Breast epithelium (tissue), 3 donors: ENCODE data around the gene RBMX2.

ENCODE experiments used
- POLR2A ChIP-seq: fragments of 450-650 bp; IDR thresholded peaks from one replicate; pipeline ENCODE4 v1.6.1; 2016; ENCODE audit warnings: antibody characterized with exemption, mild to moderate bottlenecking, moderate library complexity
- TF ChIP-seq, protein P1 (sequence below), 3 donors: fragments of 450-650 bp; IDR thresholded peaks; one replicate each; pipeline ENCODE4 v1.5.1; 2016 to 2017; ENCODE audit warnings: antibody characterized with exemption in 3 of 3, mild to moderate bottlenecking in 3 of 3, moderate library complexity in 3 of 3

DNA sequence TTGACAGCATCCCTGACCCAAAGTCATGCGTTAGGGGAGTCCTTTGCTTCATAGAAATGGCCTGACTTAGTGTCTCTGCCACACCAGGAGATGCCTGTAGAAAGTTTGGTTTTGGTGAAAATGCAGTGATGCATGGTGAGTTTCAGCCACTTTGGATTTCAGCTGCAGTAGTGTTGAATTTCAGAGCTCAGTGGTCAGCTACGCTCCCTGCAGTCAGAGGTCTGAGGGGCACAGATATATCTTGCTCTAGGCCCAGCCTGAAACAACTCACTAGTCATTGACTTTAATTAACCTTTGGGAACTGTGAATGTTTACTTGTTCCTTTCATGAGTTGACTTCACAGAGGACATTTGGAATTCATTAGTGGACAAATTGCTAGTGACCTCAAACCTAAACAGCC, 17.5 kb downstream of the RBMX2 start:
- TF ChIP-seq, protein P1, sequence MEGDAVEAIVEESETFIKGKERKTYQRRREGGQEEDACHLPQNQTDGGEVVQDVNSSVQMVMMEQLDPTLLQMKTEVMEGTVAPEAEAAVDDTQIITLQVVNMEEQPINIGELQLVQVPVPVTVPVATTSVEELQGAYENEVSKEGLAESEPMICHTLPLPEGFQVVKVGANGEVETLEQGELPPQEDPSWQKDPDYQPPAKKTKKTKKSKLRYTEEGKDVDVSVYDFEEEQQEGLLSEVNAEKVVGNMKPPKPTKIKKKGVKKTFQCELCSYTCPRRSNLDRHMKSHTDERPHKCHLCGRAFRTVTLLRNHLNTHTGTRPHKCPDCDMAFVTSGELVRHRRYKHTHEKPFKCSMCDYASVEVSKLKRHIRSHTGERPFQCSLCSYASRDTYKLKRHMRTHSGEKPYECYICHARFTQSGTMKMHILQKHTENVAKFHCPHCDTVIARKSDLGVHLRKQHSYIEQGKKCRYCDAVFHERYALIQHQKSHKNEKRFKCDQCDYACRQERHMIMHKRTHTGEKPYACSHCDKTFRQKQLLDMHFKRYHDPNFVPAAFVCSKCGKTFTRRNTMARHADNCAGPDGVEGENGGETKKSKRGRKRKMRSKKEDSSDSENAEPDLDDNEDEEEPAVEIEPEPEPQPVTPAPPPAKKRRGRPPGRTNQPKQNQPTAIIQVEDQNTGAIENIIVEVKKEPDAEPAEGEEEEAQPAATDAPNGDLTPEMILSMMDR (IDR thresholded peaks at IDR 0.05) = no peak
- TF ChIP-seq POLR2A = no peak
